NCI-H1092 (cell line): Measurements from ENCODE around the gene OR10T2.
"Not testable (repeated sequence)": the region's sequence is repeated elsewhere in the genome, so short reads cannot be mapped to it uniquely, and the experiment has no call there.

Source experiments
- DNase-seq: peaks from one replicate; lab custom pipeline; 2025; lab: John Stamatoyannopoulos, UW

Gene OR10T2, protein sequence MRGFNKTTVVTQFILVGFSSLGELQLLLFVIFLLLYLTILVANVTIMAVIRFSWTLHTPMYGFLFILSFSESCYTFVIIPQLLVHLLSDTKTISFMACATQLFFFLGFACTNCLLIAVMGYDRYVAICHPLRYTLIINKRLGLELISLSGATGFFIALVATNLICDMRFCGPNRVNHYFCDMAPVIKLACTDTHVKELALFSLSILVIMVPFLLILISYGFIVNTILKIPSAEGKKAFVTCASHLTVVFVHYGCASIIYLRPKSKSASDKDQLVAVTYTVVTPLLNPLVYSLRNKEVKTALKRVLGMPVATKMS

DNA sequence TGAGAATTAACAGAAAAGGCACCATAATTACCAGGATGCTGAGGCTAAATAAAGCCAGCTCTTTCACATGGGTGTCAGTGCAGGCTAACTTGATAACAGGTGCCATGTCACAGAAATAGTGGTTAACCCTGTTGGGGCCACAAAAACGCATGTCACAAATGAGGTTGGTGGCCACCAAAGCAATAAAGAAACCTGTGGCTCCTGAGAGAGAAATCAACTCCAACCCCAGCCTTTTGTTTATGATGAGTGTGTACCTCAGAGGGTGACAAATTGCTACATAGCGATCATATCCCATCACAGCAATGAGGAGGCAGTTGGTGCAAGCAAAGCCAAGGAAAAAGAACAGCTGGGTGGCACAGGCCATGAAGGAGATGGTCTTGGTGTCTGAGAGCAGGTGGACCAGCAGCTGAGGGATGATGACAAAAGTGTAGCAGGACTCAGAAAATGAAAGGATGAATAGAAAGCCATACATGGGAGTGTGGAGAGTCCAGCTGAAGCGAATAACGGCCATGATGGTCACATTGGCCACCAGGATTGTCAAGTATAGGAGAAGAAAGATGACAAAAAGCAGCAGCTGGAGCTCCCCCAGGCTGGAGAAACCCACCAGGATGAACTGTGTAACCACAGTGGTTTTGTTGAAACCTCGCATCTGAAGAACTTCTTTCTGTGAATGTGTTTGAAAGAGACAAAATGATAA, at the start of gene OR10T2:
OR10T2 (minus strand) TSS at position 649 of the 697 bp plus-strand sequence; CDS start at position 649, 0 bp downstream.
- DNase-seq = no peak

DNA sequence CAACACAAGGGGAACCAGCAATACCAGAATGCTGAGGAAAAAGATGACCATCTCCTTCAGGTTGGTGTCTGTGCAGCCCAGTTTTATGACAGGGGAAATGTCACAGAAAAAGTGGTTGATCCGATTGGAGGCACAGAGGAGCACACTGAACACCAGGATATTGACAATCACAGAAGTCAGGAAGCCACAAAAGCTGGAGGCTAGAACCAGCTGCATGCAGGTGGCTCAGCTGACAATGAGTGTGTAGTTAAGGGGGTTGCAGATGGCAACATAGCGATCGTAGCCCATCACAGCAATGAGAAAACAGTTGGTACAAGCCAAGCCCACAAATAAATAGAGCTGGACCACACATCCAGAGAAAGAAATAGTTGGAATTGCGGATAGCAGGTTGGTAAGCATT, 46.1 kb upstream of the OR10T2 start:
- no peak for DNase-seq

GRCh38 chr1:158434741-158435140, 35.5 kb upstream of the OR10T2 start:
- DNase-seq = no peak

GRCh38 chr1:158430163-158430562, 30.9 kb upstream of the OR10T2 start:
- not testable (repeated sequence) for DNase-seq

GRCh38 chr1:158426137-158426536, 26.9 kb upstream of the OR10T2 start, which contains the start of gene OR10K2:
TSS of gene OR10K2 (minus strand) at chr1:158426237. CDS start at chr1:158420866, 5,371 bp downstream.
- DNase-seq = no peak

DNA sequence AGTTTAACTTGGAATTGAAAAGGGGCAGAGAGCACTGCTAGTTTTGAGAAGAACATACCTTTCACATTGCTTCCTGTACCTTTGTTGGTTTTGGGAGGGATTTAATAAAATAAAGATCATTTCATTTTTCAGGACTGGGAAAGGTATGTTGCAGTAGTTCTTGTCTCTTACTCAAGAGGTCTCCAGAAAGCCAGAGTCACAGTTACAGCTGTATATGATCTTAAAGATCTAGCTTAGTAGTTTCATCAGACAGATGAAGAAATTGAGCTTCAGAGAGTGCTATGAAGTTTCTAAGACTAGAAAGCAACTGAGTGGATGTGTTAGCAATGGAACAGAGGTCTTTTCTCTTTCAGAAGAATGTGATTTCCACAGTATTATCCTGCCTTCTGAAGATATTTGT, 25.8 kb upstream of the OR10T2 start:
- no peak for DNase-seq

DNA sequence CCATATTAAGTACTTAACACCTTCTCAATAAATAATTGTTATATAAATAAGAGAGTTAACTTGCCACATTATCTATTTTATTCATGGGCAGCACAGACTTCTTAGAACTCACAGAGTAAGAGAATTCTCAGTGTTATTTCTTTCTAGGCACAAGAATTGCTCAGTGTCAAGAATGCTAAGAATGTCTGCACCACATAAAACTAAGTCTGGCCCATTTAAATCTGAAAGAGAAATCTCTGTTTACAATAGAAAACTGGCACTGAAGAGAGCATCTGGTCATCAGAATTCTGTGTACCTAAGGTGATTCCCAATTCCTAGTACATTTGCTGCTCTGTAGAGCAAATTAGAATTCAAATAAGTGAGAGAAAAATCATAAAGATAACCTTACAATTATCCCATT, 22.9 kb upstream of the OR10T2 start:
- DNase-seq = no peak

GRCh38 chr1:158417586-158417985, 18.3 kb upstream of the OR10T2 start:
- DNase-seq = no peak

DNA sequence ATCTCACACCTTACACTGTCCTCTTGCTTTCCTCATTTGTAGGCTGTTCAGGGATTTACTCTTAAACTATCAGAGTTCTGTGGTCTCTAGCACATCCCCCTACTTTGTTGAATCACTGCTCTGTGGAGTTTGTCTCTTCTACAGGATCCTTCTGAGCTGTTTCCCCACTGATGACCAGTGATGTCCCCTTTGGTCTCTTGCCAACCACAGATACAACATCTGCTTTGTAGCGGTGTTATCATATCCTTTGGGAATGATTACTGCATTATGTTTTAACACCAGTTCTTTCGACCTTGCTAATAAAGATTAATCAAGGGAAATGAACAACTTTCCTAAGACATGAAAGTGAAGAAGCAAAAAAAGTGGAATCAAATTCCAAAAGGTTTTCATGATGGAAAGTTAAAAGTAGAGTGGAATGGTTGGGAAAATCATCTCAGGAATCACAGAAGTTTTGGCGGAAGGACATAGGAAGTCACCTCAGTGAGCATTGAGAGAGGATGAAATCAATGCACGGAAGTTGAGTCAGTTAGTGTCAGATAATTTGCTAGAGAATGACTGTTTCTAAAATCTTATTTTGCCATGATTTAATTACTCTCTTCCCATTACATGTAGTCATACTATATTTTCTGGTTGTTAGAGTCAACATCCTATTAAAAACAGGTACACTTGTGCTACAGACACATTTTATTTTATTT, 15.5 kb upstream of the OR10T2 start:
- no peak for DNase-seq

DNA sequence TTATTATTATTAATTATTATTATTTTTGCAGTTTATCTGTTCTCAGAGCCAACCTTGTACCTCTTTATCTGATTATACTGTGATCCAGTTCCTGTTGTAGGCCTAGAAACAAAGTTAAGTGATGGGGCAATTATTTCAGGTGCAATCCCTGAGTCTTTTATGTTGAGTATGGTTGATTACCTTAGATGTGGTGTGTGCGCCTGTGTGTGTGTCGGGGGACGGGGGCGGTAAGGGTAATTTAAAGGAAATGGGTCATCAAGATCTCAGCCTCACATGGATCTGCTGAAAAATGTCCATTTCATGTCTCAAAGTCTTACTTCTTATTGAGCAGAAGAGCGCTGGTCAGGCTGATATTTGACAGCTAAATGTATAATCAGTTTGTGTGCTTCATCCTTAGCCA, 7.8 kb upstream of the OR10T2 start:
- no peak for DNase-seq

DNA sequence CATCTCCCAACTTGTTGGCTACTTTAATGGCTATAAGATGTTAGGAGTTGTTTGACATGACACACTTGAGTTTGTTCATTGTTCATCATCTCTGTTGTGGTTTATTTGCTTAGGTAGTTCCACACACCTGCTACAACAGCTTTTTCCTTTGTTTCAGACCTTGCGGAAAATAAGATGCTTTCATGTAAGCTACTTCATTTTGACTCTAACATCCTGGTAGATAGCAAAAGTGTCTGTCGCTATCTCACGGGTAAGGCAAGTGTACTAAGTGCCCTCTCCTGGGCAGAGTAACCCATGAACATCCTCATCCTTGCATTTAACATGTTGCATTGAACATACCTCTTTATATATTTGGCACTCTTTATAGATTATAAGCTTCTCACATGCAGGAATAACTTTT, 1.6 kb upstream of the OR10T2 start:
- DNase-seq = no peak

DNA sequence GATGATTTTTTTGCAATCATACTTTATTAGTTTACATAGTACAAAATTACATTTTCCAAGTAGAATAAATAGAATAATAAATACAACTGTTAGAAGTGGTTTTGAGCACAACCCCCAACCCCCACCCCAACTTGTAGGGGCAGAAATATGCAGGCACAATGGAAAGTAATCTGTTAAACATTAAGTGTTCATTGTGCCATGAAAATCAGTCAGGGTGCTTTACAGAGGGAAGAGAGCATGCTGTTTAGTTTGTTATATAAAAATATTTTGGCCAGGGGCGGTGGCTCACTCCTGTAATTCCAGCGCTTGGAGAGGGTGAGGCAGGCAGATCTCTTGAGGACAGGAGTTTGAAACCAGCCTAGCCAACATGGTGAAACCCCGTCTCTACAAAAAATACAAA, 2.6 kb downstream of the OR10T2 start:
- DNase-seq = no peak

DNA sequence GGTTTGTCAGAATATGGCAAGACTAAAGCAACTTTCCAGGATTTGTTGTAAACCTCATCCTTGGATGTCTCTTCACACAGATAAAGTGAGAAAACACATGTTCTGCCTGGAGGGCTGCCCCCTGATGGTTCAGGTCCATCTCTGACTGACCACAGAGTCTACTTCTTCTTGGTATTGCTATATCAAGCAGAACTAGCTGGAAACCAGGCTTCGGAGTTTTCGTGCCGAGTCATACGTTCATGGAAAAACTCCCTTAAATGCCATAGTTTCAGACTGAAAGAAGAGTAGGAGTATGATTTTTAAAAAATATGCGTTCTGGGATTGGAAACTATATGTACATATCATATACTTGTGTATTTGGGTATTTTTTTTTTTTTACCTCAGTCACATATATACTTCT, 5.8 kb downstream of the OR10T2 start:
- DNase-seq = no peak

DNA sequence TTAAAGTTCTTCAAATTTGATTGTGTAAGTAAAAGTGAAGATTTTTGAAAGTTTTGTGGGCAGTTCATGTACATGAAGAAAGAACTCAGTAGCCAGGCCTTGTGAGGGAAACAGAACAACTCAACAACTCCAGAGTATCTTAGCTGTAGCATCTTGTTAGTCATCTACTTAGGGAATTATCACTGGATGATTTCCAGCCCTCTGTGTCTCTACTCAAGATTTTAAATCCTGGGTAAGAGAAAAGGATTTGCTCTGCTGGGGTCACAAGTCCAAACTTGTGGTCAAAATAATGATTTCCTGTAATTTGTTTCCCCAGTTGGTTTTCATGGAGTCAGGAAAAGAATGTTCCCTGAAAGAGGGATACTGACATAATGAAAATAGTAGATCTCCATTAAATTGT, 8.2 kb downstream of the OR10T2 start:
- DNase-seq = no peak

DNA sequence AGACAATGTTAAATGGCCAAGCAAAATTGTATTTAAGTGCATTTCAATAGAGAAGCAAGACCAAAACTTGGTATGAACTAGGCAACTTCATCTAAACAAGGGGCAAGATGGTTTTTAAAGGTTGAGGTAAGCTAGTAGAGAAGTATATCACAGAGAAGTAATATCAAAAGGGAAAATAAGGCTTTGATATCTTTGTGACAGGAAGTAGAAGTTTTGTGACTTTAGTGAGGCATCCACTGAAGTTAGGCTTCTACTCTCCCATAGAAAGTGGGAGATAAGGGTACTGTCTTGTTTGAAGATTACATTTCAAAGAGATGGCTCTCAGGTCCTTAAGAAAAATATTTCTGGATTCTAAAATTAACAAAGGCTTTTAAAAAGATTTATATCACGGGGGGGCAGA, 8.9 kb downstream of the OR10T2 start:
- no peak for DNase-seq

DNA sequence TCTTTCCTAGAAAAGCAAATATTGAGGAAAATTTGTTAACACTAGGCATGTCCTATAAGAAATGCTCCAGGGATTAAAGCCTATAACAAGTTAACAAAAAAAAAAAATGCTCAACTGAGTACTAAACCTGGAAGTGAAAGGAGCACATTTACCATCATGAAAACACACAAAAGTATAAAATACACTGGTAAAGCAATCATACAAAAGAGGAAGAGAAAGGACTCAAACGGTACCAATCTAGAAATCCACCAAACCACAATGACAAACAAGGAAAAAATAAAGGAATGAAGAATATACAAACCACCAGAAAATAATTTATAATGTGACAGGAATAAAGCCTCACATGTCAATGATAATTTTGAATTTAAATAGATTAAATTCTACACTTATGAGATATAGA, 24.4 kb downstream of the OR10T2 start:
- no peak for DNase-seq

DNA sequence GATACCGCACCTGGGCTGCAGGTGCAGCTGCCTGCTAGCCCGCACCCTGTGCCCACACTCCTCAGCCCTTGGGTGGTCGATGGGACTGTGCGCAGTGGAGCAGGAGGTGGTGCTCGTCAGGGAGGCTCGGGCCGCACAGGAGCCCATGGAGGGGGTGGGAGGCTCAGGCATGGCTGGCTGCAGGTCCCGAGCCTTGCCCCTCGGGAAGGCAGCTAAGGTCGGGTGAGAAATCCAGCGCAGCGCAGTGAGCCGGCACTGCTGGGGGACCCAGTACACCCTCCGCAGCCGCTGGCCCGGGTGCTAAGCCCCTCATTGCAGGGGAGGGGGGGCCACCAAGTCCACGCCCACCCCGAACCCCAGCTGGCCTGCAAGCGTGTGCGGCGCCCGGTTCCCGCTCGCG, 25.2 kb downstream of the OR10T2 start:
- DNase-seq = not testable (repeated sequence)

GRCh38 chr1:158371188-158371953, 27.9 kb downstream of the OR10T2 start:
- DNase-seq = no peak

GRCh38 chr1:158366783-158367182, 32.5 kb downstream of the OR10T2 start:
- DNase-seq = no peak

DNA sequence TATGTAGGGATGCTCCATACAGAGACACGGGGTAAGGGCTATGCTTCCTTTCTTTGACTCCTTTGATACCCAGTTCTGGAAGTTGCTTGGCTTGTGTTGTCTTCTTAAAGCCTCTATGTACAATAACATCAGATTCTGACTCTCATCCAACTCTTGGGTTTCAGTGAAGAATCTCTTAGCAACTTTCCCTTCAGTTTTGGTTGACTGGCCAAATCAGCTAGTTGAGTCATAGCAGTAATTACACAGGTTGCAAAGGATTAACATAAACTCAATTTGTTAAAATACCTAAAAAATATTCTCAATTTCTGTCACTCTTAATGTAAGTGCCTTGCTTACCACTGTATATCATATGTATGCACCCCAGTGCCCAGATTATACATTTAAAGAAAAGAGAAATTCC, 36.3 kb downstream of the OR10T2 start:
- DNase-seq = no peak

DNA sequence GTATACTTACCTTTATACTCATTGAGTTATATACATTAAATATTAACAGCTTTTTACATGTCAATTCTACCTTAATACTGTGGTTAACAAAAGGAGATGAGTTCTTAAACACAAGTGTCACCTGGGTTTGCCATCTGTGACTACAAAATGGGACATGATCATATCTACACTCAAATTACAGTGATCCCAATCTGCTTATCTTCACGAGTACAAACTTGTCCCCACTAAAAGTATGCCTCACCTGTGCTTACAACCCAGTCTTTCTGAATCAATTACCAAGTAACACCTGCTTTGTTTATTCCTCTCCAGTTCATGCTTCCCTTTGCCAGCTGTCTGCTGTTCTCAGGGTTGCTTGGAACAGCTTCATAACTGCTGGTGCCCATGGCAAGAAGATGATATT, 36.8 kb downstream of the OR10T2 start:
- no peak for DNase-seq

- DNase-seq = no peak
Observed at GRCh38 chr1:158357441-158357840, 41.8 kb downstream of the OR10T2 start.
